GM23338 (cell line): Measurements from ENCODE around the gene ANKRD6. TPM values are rescaled to one million over a fixed set of nuclear protein-coding genes. Genes with fewer than 3 reads are reported as not detected.

ENCODE experiments used
- ATAC-seq: fragments of 200-7000 bp; cut with Tn5 transposase; 3 replicates; pipeline ENCODE4 v1.9.1; 2020
- DNase-seq: peaks from one replicate; pipeline ENCODE4 v3.0.0-alpha.2; 2015; ENCODE audit warnings: low spot score
- H2AFZ ChIP-seq: fragments of 200-600 bp; sonication (generic); 2 replicates; pipeline ENCODE4 v1.8.0; 2016; ENCODE audit warnings: antibody characterized with exemption, mild to moderate bottlenecking, moderate library complexity
- H3F3A ChIP-seq: fragments of 200-600 bp; sonication (generic); replicated peaks from 2 replicates; pipeline ENCODE4 v1.8.0; 2017; ENCODE audit warnings: antibody characterized with exemption, mixed run types, low read depth
- H3K27ac ChIP-seq: fragments of 200-600 bp; sonication (generic); 2 replicates; pipeline ENCODE4 v1.6.1; 2016; ENCODE audit warnings: low read depth
- H3K27me3 ChIP-seq: fragments of 200-600 bp; sonication (generic); 2 replicates; pipeline ENCODE4 v1.8.0; 2016; ENCODE audit warnings: mild to moderate bottlenecking, mixed run types, moderate library complexity; ENCODE audit not compliant: insufficient read depth
- H3K36me3 ChIP-seq: fragments of 200-600 bp; sonication (generic); 2 replicates; pipeline ENCODE4 v1.8.0; 2016; ENCODE audit warnings: mild to moderate bottlenecking; ENCODE audit not compliant: insufficient read depth
- H3K4me1 ChIP-seq: fragments of 200-600 bp; sonication (generic); 2 replicates; pipeline ENCODE4 v1.8.0; 2016; ENCODE audit warnings: mild to moderate bottlenecking, moderate library complexity; ENCODE audit not compliant: insufficient read depth
- H3K4me2 ChIP-seq: fragments of 200-600 bp; sonication (generic); 2 replicates; pipeline ENCODE4 v1.7.1; 2017; ENCODE audit warnings: mixed run types
- H3K4me3 ChIP-seq: fragments of 200-600 bp; sonication (generic); 2 replicates; pipeline ENCODE4 v1.6.1; 2016; ENCODE audit warnings: mixed run types
- H3K79me2 ChIP-seq: fragments of 200-600 bp; sonication (generic); replicated peaks from 2 replicates; pipeline ENCODE4 v1.8.0; 2017; ENCODE audit warnings: mild to moderate bottlenecking; ENCODE audit not compliant: insufficient read depth
- H3K9me2 ChIP-seq: fragments of 200-600 bp; sonication (generic); 2 replicates; pipeline ENCODE4 v1.8.0; 2017; ENCODE audit not compliant: insufficient read depth
- H4K20me1 ChIP-seq: fragments of 200-600 bp; sonication (generic); replicated peaks from 2 replicates; pipeline ENCODE4 v1.8.0; 2017; ENCODE audit warnings: mild to moderate bottlenecking; ENCODE audit not compliant: insufficient read depth
- H3K27ac Mint-ChIP-seq: 2 replicates; pipeline ENCODE4 v1.8.0; 2020; ENCODE audit warnings: inconsistent platforms, mild to moderate bottlenecking, moderate library complexity, mixed read lengths
- H3K27me3 Mint-ChIP-seq: 3 replicates; pipeline ENCODE4 v1.8.0; 2022; ENCODE audit warnings: low read depth, mild to moderate bottlenecking, moderate library complexity, mixed read lengths, inconsistent platforms; ENCODE audit not compliant: insufficient read depth, poor library complexity
- H3K36me3 Mint-ChIP-seq: 3 replicates; pipeline ENCODE4 v1.8.0; 2021; ENCODE audit warnings: low read depth, mild to moderate bottlenecking, inconsistent platforms, moderate library complexity, mixed read lengths
- H3K4me1 Mint-ChIP-seq: 3 replicates; pipeline ENCODE4 v1.8.0; 2020; ENCODE audit warnings: mild to moderate bottlenecking, inconsistent platforms, mixed read lengths
- H3K4me3 Mint-ChIP-seq: 3 replicates; pipeline ENCODE4 v1.8.0; 2021; ENCODE audit warnings: moderate library complexity, mild to moderate bottlenecking, inconsistent platforms, mixed read lengths
- H3K9me3 Mint-ChIP-seq: 3 replicates; pipeline ENCODE4 v1.8.0; 2020; ENCODE audit warnings: moderate library complexity, mild to moderate bottlenecking, inconsistent platforms, mixed read lengths
- CREB1 ChIP-seq: fragments of 250-450 bp; sonication (Bioruptor Pico); IDR thresholded peaks from 2 replicates; pipeline ENCODE4 v1.5.0; 2020; ENCODE audit warnings: low read depth, mild to moderate bottlenecking, moderate library complexity
- EZH2phosphoT487 ChIP-seq: fragments of 200-600 bp; sonication (generic); IDR thresholded peaks from one replicate; pipeline ENCODE4 v1.8.1; 2018; ENCODE audit warnings: antibody characterized with exemption; ENCODE audit not compliant: unreplicated experiment
- NANOG ChIP-seq: IDR thresholded peaks from 2 replicates; pipeline ENCODE4 v1.6.1; 2016; ENCODE audit warnings: antibody characterized with exemption, borderline replicate concordance
- POLR2AphosphoS5 ChIP-seq: IDR thresholded peaks from 2 replicates; pipeline ENCODE4 v1.6.1; 2016; ENCODE audit warnings: antibody characterized with exemption, low read depth
- REST ChIP-seq: IDR thresholded peaks from one replicate; pipeline ENCODE4 v1.6.1; 2018; ENCODE audit warnings: antibody characterized with exemption; ENCODE audit not compliant: unreplicated experiment
- ZNF114 ChIP-seq: fragments of 250-450 bp; sonication (Bioruptor Pico); IDR thresholded peaks from 2 replicates; pipeline ENCODE4 v1.5.0; 2020; ENCODE audit warnings: mild to moderate bottlenecking, moderate library complexity
- ZNF331 ChIP-seq: fragments of 250-450 bp; sonication (Bioruptor Pico); IDR thresholded peaks from 2 replicates; pipeline ENCODE4 v1.5.0; 2020; ENCODE audit warnings: low read depth, mild to moderate bottlenecking, moderate library complexity
- polyA plus RNA-seq: library from polyadenylated mRNA; unstranded; fragments of >200 nt; fragmentation: Nextera tagmentation; extraction: Ambion mirVana; gene quantifications from 2 replicates; pipeline ENCODE4 v1.2.1, GENCODE V29; 2016
- total RNA-seq: library from RNA; depleted of rRNA; stranded (reverse); fragments of >200 nt; shearing (Covaris generic); gene quantifications from 2 replicates; pipeline ENCODE4 v1.2.3, GENCODE V29; 2014
- TF ChIP-seq, protein P1 (sequence below): IDR thresholded peaks from 2 replicates; pipeline ENCODE4 v1.6.1; 2016; ENCODE audit warnings: antibody characterized with exemption
- TF ChIP-seq, protein P2 (sequence below): fragments of 250-450 bp; sonication (Bioruptor Pico); IDR thresholded peaks from 2 replicates; pipeline ENCODE4 v1.5.0; 2020; ENCODE audit warnings: mild to moderate bottlenecking, moderate library complexity

The ANKRD6 gene
- total and polyA plus RNA-seq, 2 experiments from 2014 or later = 3.2 to 9.2 TPM

DNA sequence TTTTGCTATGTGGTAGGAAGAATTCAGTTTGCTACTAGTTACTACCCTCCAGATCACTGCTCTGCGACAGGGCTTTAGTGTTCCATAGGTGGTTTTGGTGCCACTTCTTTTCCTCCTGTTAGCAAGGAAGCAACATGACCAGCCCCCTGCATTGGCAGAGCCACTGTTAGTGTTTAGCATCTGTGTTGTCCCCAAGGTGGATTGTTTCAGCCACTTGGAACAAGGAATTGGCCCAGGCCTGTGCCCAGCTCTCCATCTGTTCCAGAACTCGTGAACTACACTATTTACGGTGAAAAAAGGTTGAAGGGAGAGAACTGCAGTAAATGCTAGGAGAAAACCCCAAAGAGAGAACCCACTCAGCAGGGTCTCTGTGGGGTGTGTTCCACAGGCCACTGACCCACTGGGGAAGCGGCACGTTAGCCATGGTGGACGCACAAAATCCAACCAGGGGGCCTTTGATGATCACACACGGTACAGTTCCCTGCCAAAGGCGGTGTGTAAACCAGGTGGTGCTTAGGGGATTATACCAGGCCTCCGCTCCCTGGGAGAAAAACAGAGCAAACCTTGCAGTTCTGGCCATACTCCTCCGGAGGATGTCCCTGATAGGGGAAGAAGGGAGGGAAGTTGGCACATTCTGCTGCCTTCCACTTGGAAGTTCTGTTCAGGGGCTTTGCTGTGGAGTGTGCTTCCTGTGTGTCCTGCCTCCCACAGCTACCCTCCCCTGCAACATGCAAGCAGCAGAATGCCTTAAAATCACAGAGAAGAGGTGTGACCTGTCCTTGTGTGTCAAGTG lies 133.3 kb downstream of the ANKRD6 start:
- Mint-ChIP-seq H3K9me3 (no peaks in the 10 kb centered on the region), H3K36me3 (no peaks in the 10 kb centered on the region), H3K27ac (no peak overlapping the region), H3K4me1 (peaks cover 21% of the 10 kb centered on the region), H3K4me3 (no peak overlapping the region), H3K27me3 (no peaks in the 10 kb centered on the region)
- Histone ChIP-seq H3K27me3 (no peaks in the 10 kb centered on the region), H3F3A (no peaks in the 10 kb centered on the region), H3K4me1 (no peaks in the 10 kb centered on the region; the same call in none of the 2 replicates), H3K36me3 (no peaks in the 10 kb centered on the region), H3K27ac (no peak overlapping the region), H3K4me2 (no peak overlapping the region), H3K9me2 (no peaks in the 10 kb centered on the region), H2AFZ (no peak overlapping the region), H3K4me3 (no peak overlapping the region), H3K79me2 (no peaks in the 10 kb centered on the region), H4K20me1 (peaks cover 3% of the 10 kb centered on the region; the same call in 1 of the 2 replicates)
- no peak for ATAC-seq
- TF ChIP-seq NANOG (no peak), REST (no peak), ZNF114 (CRISPR knock-in tag) (no peak), POLR2AphosphoS5 (no peak), ZNF331 (CRISPR knock-in tag) (no peak)
- TF ChIP-seq, protein P1, sequence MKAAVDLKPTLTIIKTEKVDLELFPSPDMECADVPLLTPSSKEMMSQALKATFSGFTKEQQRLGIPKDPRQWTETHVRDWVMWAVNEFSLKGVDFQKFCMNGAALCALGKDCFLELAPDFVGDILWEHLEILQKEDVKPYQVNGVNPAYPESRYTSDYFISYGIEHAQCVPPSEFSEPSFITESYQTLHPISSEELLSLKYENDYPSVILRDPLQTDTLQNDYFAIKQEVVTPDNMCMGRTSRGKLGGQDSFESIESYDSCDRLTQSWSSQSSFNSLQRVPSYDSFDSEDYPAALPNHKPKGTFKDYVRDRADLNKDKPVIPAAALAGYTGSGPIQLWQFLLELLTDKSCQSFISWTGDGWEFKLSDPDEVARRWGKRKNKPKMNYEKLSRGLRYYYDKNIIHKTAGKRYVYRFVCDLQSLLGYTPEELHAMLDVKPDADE = no peak
- DNase-seq = no peak

DNA sequence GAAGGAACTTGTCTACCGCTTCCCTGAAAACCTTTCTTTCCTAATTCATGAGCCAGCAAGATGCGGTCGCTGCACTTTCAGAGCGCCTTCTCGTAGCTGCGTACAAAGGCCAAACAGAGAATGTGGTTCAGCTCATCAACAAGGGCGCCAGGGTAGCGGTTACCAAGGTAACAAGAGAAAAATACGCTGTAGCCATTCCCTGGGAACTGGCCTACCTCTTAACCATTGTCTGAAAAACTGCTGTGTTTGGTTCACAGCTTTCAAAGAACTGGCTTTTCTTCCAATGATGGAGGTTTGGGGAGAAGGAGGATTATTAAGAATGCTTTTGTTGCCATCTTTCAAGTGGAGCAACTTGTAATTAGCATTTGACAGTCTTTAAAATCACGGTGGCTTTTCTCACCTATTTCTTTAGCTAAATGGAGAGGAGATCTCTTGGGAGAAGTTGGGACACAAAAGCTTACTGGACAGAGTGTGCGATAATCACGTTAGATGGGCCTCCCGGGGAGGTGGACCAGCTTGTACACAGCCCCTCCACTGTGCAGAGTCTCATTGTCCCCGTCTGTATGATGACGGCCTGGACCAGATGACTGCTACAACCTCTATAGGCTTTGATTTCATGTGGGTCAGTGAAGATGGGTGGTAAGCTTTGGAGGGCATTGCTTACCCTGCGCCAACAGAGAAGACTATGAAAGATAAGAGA lies 134.1 kb downstream of the ANKRD6 start:
- Mint-ChIP-seq H3K4me1 (peaks cover 15% of the 10 kb centered on the region), H3K27me3 (no peaks in the 10 kb centered on the region), H3K36me3 (no peaks in the 10 kb centered on the region), H3K27ac (no peak overlapping the region), H3K4me3 (no peak overlapping the region), H3K9me3 (no peaks in the 10 kb centered on the region)
- DNase-seq (peak; percentile 68), ATAC-seq (peak; percentile 41; the same call in 2 of the 3 replicates)
- H3K4me3 ChIP-seq = no peak overlapping the region
- peaks cover 3% of the 10 kb centered on the region; the same call in 1 of the 2 replicates for H4K20me1 ChIP-seq
- H3K9me2 ChIP-seq = no peaks in the 10 kb centered on the region
- H3K27ac ChIP-seq = no peak overlapping the region
- H3F3A ChIP-seq = no peaks in the 10 kb centered on the region
- H3K79me2 ChIP-seq = no peaks in the 10 kb centered on the region
- no peaks in the 10 kb centered on the region for H3K27me3 ChIP-seq
- H2AFZ ChIP-seq = no peak overlapping the region
- no peak overlapping the region for H3K4me2 ChIP-seq
- H3K36me3 ChIP-seq = no peaks in the 10 kb centered on the region
- H3K4me1 ChIP-seq = no peaks in the 10 kb centered on the region; the same call in 1 of the 2 replicates
- TF ChIP-seq CREB1 (no peak), EZH2phosphoT487 (no peak), ZNF114 (CRISPR knock-in tag) (no peak)
- TF ChIP-seq, protein P2, sequence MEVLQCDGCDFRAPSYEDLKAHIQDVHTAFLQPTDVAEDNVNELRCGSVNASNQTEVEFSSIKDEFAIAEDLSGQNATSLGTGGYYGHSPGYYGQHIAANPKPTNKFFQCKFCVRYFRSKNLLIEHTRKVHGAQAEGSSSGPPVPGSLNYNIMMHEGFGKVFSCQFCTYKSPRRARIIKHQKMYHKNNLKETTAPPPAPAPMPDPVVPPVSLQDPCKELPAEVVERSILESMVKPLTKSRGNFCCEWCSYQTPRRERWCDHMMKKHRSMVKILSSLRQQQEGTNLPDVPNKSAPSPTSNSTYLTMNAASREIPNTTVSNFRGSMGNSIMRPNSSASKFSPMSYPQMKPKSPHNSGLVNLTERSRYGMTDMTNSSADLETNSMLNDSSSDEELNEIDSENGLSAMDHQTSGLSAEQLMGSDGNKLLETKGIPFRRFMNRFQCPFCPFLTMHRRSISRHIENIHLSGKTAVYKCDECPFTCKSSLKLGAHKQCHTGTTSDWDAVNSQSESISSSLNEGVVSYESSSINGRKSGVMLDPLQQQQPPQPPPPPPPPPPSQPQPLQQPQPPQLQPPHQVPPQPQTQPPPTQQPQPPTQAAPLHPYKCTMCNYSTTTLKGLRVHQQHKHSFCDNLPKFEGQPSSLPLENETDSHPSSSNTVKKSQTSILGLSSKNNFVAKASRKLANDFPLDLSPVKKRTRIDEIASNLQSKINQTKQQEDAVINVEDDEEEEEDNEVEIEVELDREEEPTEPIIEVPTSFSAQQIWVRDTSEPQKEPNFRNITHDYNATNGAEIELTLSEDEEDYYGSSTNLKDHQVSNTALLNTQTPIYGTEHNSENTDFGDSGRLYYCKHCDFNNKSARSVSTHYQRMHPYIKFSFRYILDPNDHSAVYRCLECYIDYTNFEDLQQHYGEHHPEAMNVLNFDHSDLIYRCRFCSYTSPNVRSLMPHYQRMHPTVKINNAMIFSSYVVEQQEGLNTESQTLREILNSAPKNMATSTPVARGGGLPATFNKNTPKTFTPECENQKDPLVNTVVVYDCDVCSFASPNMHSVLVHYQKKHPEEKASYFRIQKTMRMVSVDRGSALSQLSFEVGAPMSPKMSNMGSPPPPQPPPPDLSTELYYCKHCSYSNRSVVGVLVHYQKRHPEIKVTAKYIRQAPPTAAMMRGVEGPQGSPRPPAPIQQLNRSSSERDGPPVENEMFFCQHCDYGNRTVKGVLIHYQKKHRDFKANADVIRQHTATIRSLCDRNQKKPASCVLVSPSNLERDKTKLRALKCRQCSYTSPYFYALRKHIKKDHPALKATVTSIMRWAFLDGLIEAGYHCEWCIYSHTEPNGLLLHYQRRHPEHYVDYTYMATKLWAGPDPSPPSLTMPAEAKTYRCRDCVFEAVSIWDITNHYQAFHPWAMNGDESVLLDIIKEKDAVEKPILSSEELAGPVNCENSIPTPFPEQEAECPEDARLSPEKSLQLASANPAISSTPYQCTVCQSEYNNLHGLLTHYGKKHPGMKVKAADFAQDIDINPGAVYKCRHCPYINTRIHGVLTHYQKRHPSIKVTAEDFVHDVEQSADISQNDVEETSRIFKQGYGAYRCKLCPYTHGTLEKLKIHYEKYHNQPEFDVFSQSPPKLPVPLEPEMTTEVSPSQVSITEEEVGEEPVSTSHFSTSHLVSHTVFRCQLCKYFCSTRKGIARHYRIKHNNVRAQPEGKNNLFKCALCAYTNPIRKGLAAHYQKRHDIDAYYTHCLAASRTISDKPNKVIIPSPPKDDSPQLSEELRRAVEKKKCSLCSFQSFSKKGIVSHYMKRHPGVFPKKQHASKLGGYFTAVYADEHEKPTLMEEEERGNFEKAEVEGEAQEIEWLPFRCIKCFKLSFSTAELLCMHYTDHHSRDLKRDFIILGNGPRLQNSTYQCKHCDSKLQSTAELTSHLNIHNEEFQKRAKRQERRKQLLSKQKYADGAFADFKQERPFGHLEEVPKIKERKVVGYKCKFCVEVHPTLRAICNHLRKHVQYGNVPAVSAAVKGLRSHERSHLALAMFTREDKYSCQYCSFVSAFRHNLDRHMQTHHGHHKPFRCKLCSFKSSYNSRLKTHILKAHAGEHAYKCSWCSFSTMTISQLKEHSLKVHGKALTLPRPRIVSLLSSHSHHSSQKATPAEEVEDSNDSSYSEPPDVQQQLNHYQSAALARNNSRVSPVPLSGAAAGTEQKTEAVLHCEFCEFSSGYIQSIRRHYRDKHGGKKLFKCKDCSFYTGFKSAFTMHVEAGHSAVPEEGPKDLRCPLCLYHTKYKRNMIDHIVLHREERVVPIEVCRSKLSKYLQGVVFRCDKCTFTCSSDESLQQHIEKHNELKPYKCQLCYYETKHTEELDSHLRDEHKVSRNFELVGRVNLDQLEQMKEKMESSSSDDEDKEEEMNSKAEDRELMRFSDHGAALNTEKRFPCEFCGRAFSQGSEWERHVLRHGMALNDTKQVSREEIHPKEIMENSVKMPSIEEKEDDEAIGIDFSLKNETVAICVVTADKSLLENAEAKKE = no peak
